GM12878 (cell line): ENCODE data around the gene PRKN. TPM values are rescaled to one million over a fixed set of nuclear protein-coding genes. Genes with fewer than 3 reads are reported as not detected.

Source experiments
- ATAC-seq: fragments of 200-7000 bp; cut with Tn5 transposase; 3 replicates; pipeline ENCODE4 v1.9.1; 2020; ENCODE audit warnings: mild to moderate bottlenecking, moderate library complexity
- BruUV-seq: library from RNA; stranded (reverse); fragments of 400-500 nt; replicated peaks from 2 replicates; lab custom pipeline; 2021; lab: Mats Ljungman, UMichigan
- CTCF ChIA-PET: fragments of 300-600 bp; sonication (Branson Sonifier 250); formaldehyde crosslinking; extraction: SDS; loops from one replicate; lab custom pipeline; 2021; ENCODE audit warnings: inconsistent platforms; lab: Yijun Ruan, JAX
- POLR2A ChIA-PET: fragments of 350-600 bp; formaldehyde crosslinking; extraction: SDS; loops from one replicate; lab custom pipeline; 2021; ENCODE audit warnings: inconsistent platforms; lab: Charles Lee
- RAD21 ChIA-PET: fragments of 300-600 bp; sonication (Branson Sonifier 250); formaldehyde crosslinking; loops from one replicate; lab custom pipeline; 2023; ENCODE audit warnings: antibody characterized with exemption; ENCODE audit not compliant: unreplicated experiment; lab: Charles Lee
- SMC1A ChIA-PET: fragments of 300-600 bp; sonication (Branson Sonifier 250); formaldehyde crosslinking; loops from one replicate; lab custom pipeline; 2023; ENCODE audit not compliant: unreplicated experiment, uncharacterized antibody; lab: Charles Lee
- DNase-seq: peaks from one replicate; pipeline ENCODE4 v3.0.0-alpha.2; 2011; ENCODE audit warnings: low read depth, low spot score
- FAIRE-seq: peaks from 3 replicates; lab custom pipeline; 2011; peaks lifted over from hg19 to GRCh38; lab: Jason Lieb, UNC
- H2AFZ ChIP-seq: 2 replicates; pipeline ENCODE4 v1.6.0; 2011; ENCODE audit warnings: low read depth, low read length, control low read depth; ENCODE audit not compliant: control insufficient read depth
- H3K27ac ChIP-seq: 2 replicates; pipeline ENCODE4 v1.5.1; 2011; ENCODE audit warnings: control low read depth; ENCODE audit not compliant: control insufficient read depth, insufficient read depth
- H3K27me3 ChIP-seq, 2 experiments: replicated peaks in 1 of 2; 2 replicates each; pipeline versions ENCODE4 v1.6.0 to v1.6.1; 2011; ENCODE audit warnings: low read length in 1 of 2; ENCODE audit not compliant: control insufficient read depth in 2 of 2, insufficient read depth in 2 of 2
- H3K36me3 ChIP-seq, 2 experiments: 2 replicates each; pipeline ENCODE4 v1.5.1; 2011; ENCODE audit warnings: low read length in 1 of 2; ENCODE audit not compliant: control insufficient read depth in 2 of 2, insufficient read depth in 2 of 2
- H3K4me1 ChIP-seq: 2 replicates; pipeline ENCODE4 v1.6.1; 2011; ENCODE audit warnings: mild to moderate bottlenecking, low read length, moderate library complexity, mixed read lengths; ENCODE audit not compliant: control insufficient read depth, insufficient read depth
- H3K4me2 ChIP-seq: 2 replicates; pipeline ENCODE4 v1.6.0; 2011; ENCODE audit warnings: control low read depth; ENCODE audit not compliant: control insufficient read depth, insufficient read depth
- H3K4me3 ChIP-seq: fragments of 200-600 bp; sonication (generic); 2 replicates; pipeline ENCODE4 v1.5.1; 2016
- H3K79me2 ChIP-seq: 2 replicates; pipeline ENCODE4 v1.6.0; 2011; ENCODE audit warnings: low read length; ENCODE audit not compliant: control insufficient read depth, insufficient read depth
- H3K9ac ChIP-seq: 2 replicates; pipeline ENCODE4 v1.8.0; 2011; ENCODE audit warnings: low read length, control low read depth, mixed read lengths; ENCODE audit not compliant: control insufficient read depth, insufficient read depth
- H3K9me3 ChIP-seq: replicated peaks from 3 replicates; pipeline ENCODE4 v1.5.1; 2011; ENCODE audit warnings: mild to moderate bottlenecking, low read length; ENCODE audit not compliant: control insufficient read depth, insufficient read depth
- H4K20me1 ChIP-seq: 2 replicates; pipeline ENCODE4 v1.6.0; 2011; ENCODE audit not compliant: control insufficient read depth, insufficient read depth
- BCL11A ChIP-seq: IDR thresholded peaks from 2 replicates; pipeline ENCODE4 v1.6.1; 2011; ENCODE audit warnings: low read depth, low read length
- BRCA1 ChIP-seq: IDR thresholded peaks from 2 replicates; pipeline ENCODE4 v1.6.1; 2011; ENCODE audit warnings: low read depth, low read length, improper control_type of control experiment
- HCFC1 ChIP-seq: fragments of 150-350 bp; IDR thresholded peaks from 2 replicates; pipeline ENCODE4 v1.6.1; 2014; ENCODE audit warnings: low read length
- HDAC6 ChIP-seq: fragments of 200-600 bp; sonication (generic); IDR thresholded peaks from one replicate; pipeline ENCODE4 v1.8.0; 2017; ENCODE audit warnings: antibody characterized with exemption; ENCODE audit not compliant: unreplicated experiment
- HDGF ChIP-seq: fragments of 450-650 bp; IDR thresholded peaks from 2 replicates; pipeline ENCODE4 v1.6.1; 2016; ENCODE audit warnings: antibody characterized with exemption
- KDM1A ChIP-seq: fragments of 200-600 bp; sonication (generic); IDR thresholded peaks from 2 replicates; pipeline ENCODE4 v1.6.1; 2016; ENCODE audit warnings: borderline replicate concordance
- MEF2B ChIP-seq: fragments of 450-650 bp; IDR thresholded peaks from 2 replicates; pipeline ENCODE4 v1.6.1; 2018; ENCODE audit warnings: mild to moderate bottlenecking, moderate library complexity; ENCODE audit not compliant: partially characterized antibody, poor library complexity, severe bottlenecking
- MTA2 ChIP-seq: fragments of 450-650 bp; IDR thresholded peaks from 2 replicates; pipeline ENCODE4 v1.6.1; 2016; ENCODE audit warnings: low read depth, mild to moderate bottlenecking, moderate library complexity
- PBX3 ChIP-seq: IDR thresholded peaks from 2 replicates; pipeline ENCODE4 v1.6.1; 2011; ENCODE audit warnings: mild to moderate bottlenecking, low read depth, low read length, moderate library complexity; ENCODE audit not compliant: insufficient replicate concordance
- PKNOX1 ChIP-seq: fragments of 450-650 bp; IDR thresholded peaks from 2 replicates; pipeline ENCODE4 v1.6.1; 2016; ENCODE audit warnings: mild to moderate bottlenecking
- POLR2AphosphoS2 ChIP-seq: IDR thresholded peaks from 2 replicates; pipeline ENCODE4 v1.6.1; 2011; ENCODE audit warnings: low read depth, mild to moderate bottlenecking, low read length, improper control_type of control experiment, moderate library complexity
- RAD21 ChIP-seq: IDR thresholded peaks from 2 replicates; pipeline ENCODE4 v1.6.1; 2011; ENCODE audit warnings: mild to moderate bottlenecking, low read depth, low read length, moderate library complexity; ENCODE audit not compliant: insufficient read depth
- SMARCA5 ChIP-seq: fragments of 450-650 bp; IDR thresholded peaks from 2 replicates; pipeline ENCODE4 v1.6.1; 2017; ENCODE audit warnings: mild to moderate bottlenecking
- SMC3 ChIP-seq: IDR thresholded peaks from 2 replicates; pipeline ENCODE4 v1.6.1; 2011; ENCODE audit warnings: low read length, improper control_type of control experiment, borderline replicate concordance
- TARDBP ChIP-seq: IDR thresholded peaks from 2 replicates; pipeline ENCODE4 v1.6.1; 2016; ENCODE audit warnings: borderline replicate concordance
- ZNF217 ChIP-seq: fragments of 450-650 bp; IDR thresholded peaks from 2 replicates; pipeline ENCODE4 v1.6.1; 2017; ENCODE audit warnings: antibody characterized with exemption, mild to moderate bottlenecking
- ZNF24 ChIP-seq: fragments of 450-650 bp; IDR thresholded peaks from 2 replicates; pipeline ENCODE4 v1.6.1; 2017; ENCODE audit warnings: antibody characterized with exemption, mild to moderate bottlenecking
- WGBS: methylation state at CpG from one replicate; pipeline ENCODE4 v1.1.6; 2016; ENCODE audit warnings: low lambda C conversion rate; ENCODE audit not compliant: insufficient replicate concordance, insufficient coverage; ENCODE audit errors: missing lambda C conversion rate; 5-methylcytosine and 5-hydroxymethylcytosine counted together
- in situ Hi-C: fragments of 300-500 bp; cut with MboI; formaldehyde crosslinking; loops from 9 replicates; pipeline ENCODE4 v1.14.3; 2018; ENCODE audit warnings: mixed read lengths
- intact Hi-C: fragments of 100-400 bp; cut with micrococcal nuclease; formaldehyde crosslinking; loops from one replicate; pipeline ENCODE4 v1.14.2; 2022; ENCODE audit not compliant: unreplicated experiment
- polyA plus RNA-seq, 11 experiments: library from polyadenylated mRNA; depleted of rRNA in 4 of 11; unstranded in 6 of 11; stranded (reverse) in 5 of 11; fragments of >200 nt; fragmentation: Nextera tagmentation in 4 of 11; fragmentation: Illumina TruSeq in 1 of 11; extraction: Ambion mirVana in 4 of 11; extraction: Trizol in 1 of 11; gene quantifications; 1 replicate in 1 of 11; 2 replicates in 10 of 11; pipeline versions ENCODE4 v1.2.1 to v1.2.3, GENCODE V29; 2011 to 2016; ENCODE audit warnings: inconsistent platforms in 2 of 11, missing spikeins in 2 of 11, low read depth in 1 of 11
- total RNA-seq, 4 experiments: library from RNA; depleted of rRNA in 3 of 4; stranded (reverse); fragments of >200 nt in 3 of 4; fragmentation: Illumina TruSeq in 1 of 4; extraction: Trizol in 1 of 4; gene quantifications; 2 replicates each; pipeline versions ENCODE4 v1.2.1 to v1.2.3, GENCODE V29; 2013 to 2021
- TF ChIP-seq, protein P1 (sequence below): fragments of 150-350 bp; IDR thresholded peaks from 2 replicates; pipeline ENCODE4 v1.6.1; 2014; ENCODE audit warnings: mild to moderate bottlenecking, low read depth, low read length
- TF ChIP-seq, protein P2 (sequence below): fragments of 450-650 bp; formaldehyde crosslinking; IDR thresholded peaks from 2 replicates; pipeline ENCODE4 v1.5.0; 2022; ENCODE audit warnings: mild to moderate bottlenecking, missing genetic modification characterization

The PRKN gene
- total and polyA plus RNA-seq, 10 of the 15 experiments (the other 5 are each of a cell fraction or from before 2014, with no cell fraction given): 0.06 to 0.09 TPM; not detected in 8

DNA sequence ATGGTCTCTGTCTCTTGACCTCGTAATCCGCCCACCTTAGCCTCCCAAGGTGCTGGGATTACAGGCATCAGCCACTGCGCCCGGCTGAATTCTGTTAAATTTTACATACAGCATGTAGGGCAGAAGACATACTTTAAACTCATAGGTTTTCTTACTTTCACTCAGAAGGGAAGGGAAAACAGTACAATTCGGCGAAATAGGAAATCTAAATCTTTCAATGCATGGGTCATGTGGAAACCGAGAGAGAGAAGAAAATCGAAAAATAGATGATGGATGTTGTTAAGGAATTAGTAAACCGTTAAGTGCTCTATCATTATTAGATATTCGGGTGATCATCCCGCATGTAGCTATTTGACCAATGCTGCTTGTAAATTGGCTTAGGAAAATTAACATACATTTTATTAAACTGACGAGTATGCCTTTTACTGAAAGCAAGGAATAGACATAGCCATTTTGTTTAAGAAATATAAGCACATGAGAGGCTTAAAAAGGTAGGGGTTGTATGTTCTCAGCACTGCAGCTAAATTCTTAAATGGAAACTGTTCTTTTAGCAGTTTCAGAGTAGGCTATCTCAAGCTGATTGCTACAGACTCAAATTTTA lies 1289.0 kb downstream of the PRKN start:
- ChIA-PET SMC1A (no interaction called here), POLR2A (no interaction called here), RAD21 (no interaction called here), CTCF (interaction anchor here (3.0 kb wide), 1 partner anchor 21 kb away, joined by 16 read pairs; no protein-coding TSS in a partner anchor)
- WGBS: 49% methylated on average over 12 of the region's 12 CpGs
- in situ Hi-C loops: no loop called here
- no peak for ATAC-seq
- Histone ChIP-seq H3K36me3 (no peaks in the 10 kb centered on the region), H3K27me3 (no peaks in the 10 kb centered on the region), H2AFZ (no peak overlapping the region), H3K9ac (no peak overlapping the region), H4K20me1 (no peaks in the 10 kb centered on the region), H3K9me3 (no peaks in the 10 kb centered on the region), H3K27ac (no peak overlapping the region), H3K4me2 (no peak overlapping the region), H3K4me1 (no peaks in the 10 kb centered on the region), H3K4me3 (no peak overlapping the region), H3K79me2 (no peaks in the 10 kb centered on the region)
- no peak for DNase-seq
- BruUV-seq: no TSS peak
- TF ChIP-seq KDM1A (no peak), PBX3 (no peak), SMC3 (no peak), ZNF24 (no peak), HDGF (no peak), MTA2 (no peak), ZNF217 (no peak), PKNOX1 (no peak), TARDBP (no peak), HCFC1 (no peak), MEF2B (no peak), BRCA1 (no peak), POLR2AphosphoS2 (no peak), BCL11A (no peak), HDAC6 (no peak), RAD21 (no peak), SMARCA5 (no peak)
- TF ChIP-seq, protein P1, sequence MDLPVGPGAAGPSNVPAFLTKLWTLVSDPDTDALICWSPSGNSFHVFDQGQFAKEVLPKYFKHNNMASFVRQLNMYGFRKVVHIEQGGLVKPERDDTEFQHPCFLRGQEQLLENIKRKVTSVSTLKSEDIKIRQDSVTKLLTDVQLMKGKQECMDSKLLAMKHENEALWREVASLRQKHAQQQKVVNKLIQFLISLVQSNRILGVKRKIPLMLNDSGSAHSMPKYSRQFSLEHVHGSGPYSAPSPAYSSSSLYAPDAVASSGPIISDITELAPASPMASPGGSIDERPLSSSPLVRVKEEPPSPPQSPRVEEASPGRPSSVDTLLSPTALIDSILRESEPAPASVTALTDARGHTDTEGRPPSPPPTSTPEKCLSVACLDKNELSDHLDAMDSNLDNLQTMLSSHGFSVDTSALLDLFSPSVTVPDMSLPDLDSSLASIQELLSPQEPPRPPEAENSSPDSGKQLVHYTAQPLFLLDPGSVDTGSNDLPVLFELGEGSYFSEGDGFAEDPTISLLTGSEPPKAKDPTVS: no peak
- TF ChIP-seq, protein P2, sequence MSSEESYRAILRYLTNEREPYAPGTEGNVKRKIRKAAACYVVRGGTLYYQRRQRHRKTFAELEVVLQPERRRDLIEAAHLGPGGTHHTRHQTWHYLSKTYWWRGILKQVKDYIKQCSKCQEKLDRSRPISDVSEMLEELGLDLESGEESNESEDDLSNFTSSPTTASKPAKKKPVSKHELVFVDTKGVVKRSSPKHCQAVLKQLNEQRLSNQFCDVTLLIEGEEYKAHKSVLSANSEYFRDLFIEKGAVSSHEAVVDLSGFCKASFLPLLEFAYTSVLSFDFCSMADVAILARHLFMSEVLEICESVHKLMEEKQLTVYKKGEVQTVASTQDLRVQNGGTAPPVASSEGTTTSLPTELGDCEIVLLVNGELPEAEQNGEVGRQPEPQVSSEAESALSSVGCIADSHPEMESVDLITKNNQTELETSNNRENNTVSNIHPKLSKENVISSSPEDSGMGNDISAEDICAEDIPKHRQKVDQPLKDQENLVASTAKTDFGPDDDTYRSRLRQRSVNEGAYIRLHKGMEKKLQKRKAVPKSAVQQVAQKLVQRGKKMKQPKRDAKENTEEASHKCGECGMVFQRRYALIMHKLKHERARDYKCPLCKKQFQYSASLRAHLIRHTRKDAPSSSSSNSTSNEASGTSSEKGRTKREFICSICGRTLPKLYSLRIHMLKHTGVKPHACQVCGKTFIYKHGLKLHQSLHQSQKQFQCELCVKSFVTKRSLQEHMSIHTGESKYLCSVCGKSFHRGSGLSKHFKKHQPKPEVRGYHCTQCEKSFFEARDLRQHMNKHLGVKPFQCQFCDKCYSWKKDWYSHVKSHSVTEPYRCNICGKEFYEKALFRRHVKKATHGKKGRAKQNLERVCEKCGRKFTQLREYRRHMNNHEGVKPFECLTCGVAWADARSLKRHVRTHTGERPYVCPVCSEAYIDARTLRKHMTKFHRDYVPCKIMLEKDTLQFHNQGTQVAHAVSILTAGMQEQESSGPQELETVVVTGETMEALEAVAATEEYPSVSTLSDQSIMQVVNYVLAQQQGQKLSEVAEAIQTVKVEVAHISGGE: no peak
- intact Hi-C loops: no loop called here
- no peak for FAIRE-seq
